Fibroblast of lung (primary cell): Measurements from ENCODE around the gene FBXW5. TPM values are rescaled to one million over a fixed set of nuclear protein-coding genes. Genes with fewer than 3 reads are reported as not detected.

Experiments
- DNase-seq, 2 donors: peaks; one replicate each; pipeline versions ENCODE4 v3.0.0 to v3.0.0-alpha.2; 2010; ENCODE audit warnings: low read depth in 2 of 2
- H2AFZ ChIP-seq: 2 replicates; pipeline ENCODE4 v1.5.1; 2012; ENCODE audit warnings: low read length, control low read depth, inconsistent platforms
- H3K27ac ChIP-seq: 2 replicates; pipeline ENCODE4 v1.5.1; 2011; ENCODE audit warnings: low read length, control low read depth; ENCODE audit not compliant: insufficient read depth
- H3K27me3 ChIP-seq: 2 replicates; pipeline ENCODE4 v1.5.1; 2011; ENCODE audit warnings: mild to moderate bottlenecking, low read length; ENCODE audit not compliant: control insufficient read depth, insufficient read depth
- H3K36me3 ChIP-seq: 2 replicates; pipeline ENCODE4 v1.5.1; 2011; ENCODE audit warnings: low read length; ENCODE audit not compliant: control insufficient read depth, insufficient read depth
- H3K4me1 ChIP-seq: 2 replicates; pipeline ENCODE4 v1.5.1; 2011; ENCODE audit warnings: low read length; ENCODE audit not compliant: control insufficient read depth, insufficient read depth; ENCODE audit errors: extremely low read depth
- H3K4me2 ChIP-seq: 2 replicates; pipeline ENCODE4 v1.5.1; 2011; ENCODE audit warnings: low read length, control low read depth; ENCODE audit not compliant: insufficient read depth; ENCODE audit errors: extremely low read depth
- H3K4me3 ChIP-seq, 4 experiments: fragments of 200-600 bp in 1 of 4; sonication (generic) in 1 of 4; replicated peaks in 1 of 4; 2 replicates each; pipeline ENCODE4 v1.5.1; 2011 to 2016; ENCODE audit warnings: low read length in 4 of 4, low read depth in 3 of 4, mild to moderate bottlenecking in 3 of 4, control low read depth in 2 of 4, inconsistent platforms in 1 of 4, mixed read lengths in 1 of 4; ENCODE audit not compliant: insufficient read depth in 1 of 4; ENCODE audit errors: control extremely low read depth in 1 of 4
- H3K79me2 ChIP-seq: 2 replicates; pipeline ENCODE4 v1.5.1; 2012; ENCODE audit warnings: mild to moderate bottlenecking, low read length, inconsistent platforms; ENCODE audit not compliant: control insufficient read depth, insufficient read depth
- H3K9ac ChIP-seq: 2 replicates; pipeline ENCODE4 v1.5.1; 2011; ENCODE audit warnings: mild to moderate bottlenecking, low read length, control low read depth; ENCODE audit not compliant: insufficient read depth
- H3K9me3 ChIP-seq: 2 replicates; pipeline ENCODE4 v1.5.1; 2012; ENCODE audit warnings: low read depth, low read length; ENCODE audit not compliant: control insufficient read depth, insufficient read depth
- H4K20me1 ChIP-seq: 2 replicates; pipeline ENCODE4 v1.5.1; 2011; ENCODE audit warnings: low read length; ENCODE audit not compliant: control insufficient read depth, insufficient read depth; ENCODE audit errors: extremely low read depth
- CTCF ChIP-seq, 2 donors: IDR thresholded peaks in 1 of 2; conservative IDR thresholded peaks in 1 of 2; 1 replicate in 1 of 2; 2 replicates in 1 of 2; pipeline ENCODE4 v1.5.1; 2011 to 2012; ENCODE audit warnings: low read length in 2 of 2, control low read depth in 1 of 2, inconsistent platforms in 1 of 2, low read depth in 1 of 2, mild to moderate bottlenecking in 1 of 2
- EZH2 ChIP-seq: IDR thresholded peaks from 2 replicates; pipeline ENCODE4 v1.5.1; 2012; ENCODE audit warnings: low read length, control low read depth, mild to moderate bottlenecking; ENCODE audit errors: missing control alignments
- polyA plus RNA-seq, 2 donors: library from polyadenylated mRNA; depleted of rRNA in 1 of 2; stranded (reverse) in 1 of 2; unstranded in 1 of 2; fragments of >200 nt; gene quantifications; 2 replicates each; pipeline ENCODE4 v1.2.1, GENCODE V29; 2011 to 2012; ENCODE audit warnings: missing spikeins in 1 of 2
- total RNA-seq: library from RNA; depleted of rRNA; stranded (reverse); fragments of >200 nt; gene quantifications from 2 replicates; pipeline ENCODE4 v1.2.1, GENCODE V29; 2014

FBXW5 gene
- total and polyA plus RNA-seq, 2 donors (not counting 1 experiment from before 2014, with no cell fraction given), result 31.3 to 166 TPM

- Histone ChIP-seq H3K4me1 (no peaks in the 10 kb centered on the region), H3K27ac (no peak overlapping the region), H3K36me3 (no peaks in the 10 kb centered on the region), H3K9me3 (no peaks in the 10 kb centered on the region), H3K4me2 (no peak overlapping the region), H3K27me3 (no peaks in the 10 kb centered on the region), H4K20me1 (no peaks in the 10 kb centered on the region), H3K79me2 (no peaks in the 10 kb centered on the region), H2AFZ (no peak overlapping the region), H3K4me3 (no peak overlapping the region), H3K9ac (no peak overlapping the region)
- DNase-seq, result no peak
- TF ChIP-seq CTCF (conservative IDR thresholded peaks at IDR 0.05 in 1 of 2, IDR thresholded peaks at IDR 0.05 in 1 of 2; ENCODE audit: low read depth in 1 of 2, low read length in 2 of 2) (no peak), EZH2 (no peak)
These were observed 14.6 kb upstream of the FBXW5 start for GRCh38 chr9:136958898-136959850.

- Histone ChIP-seq H3K4me2 (no peak overlapping the region), H3K4me1 (no peaks in the 10 kb centered on the region), H3K27me3 (no peaks in the 10 kb centered on the region), H3K9ac (no peak overlapping the region), H3K36me3 (no peaks in the 10 kb centered on the region), H3K79me2 (no peaks in the 10 kb centered on the region), H2AFZ (no peak overlapping the region), H3K4me3 (no peak overlapping the region), H3K27ac (no peak overlapping the region), H3K9me3 (no peaks in the 10 kb centered on the region), H4K20me1 (no peaks in the 10 kb centered on the region)
- no peak for DNase-seq
- TF ChIP-seq EZH2, result no peak
- TF ChIP-seq CTCF (conservative IDR thresholded peaks at IDR 0.05 in 1 of 2, IDR thresholded peaks at IDR 0.05 in 1 of 2; ENCODE audit: low read depth in 1 of 2, low read length in 2 of 2), result no peak
These were observed 13.9 kb upstream of the FBXW5 start for GRCh38 chr9:136958473-136958872.

GRCh38 chr9:136957901-136958300 is 13.4 kb upstream of the FBXW5 start:
- Histone ChIP-seq H3K4me3 (no peak overlapping the region), H3K36me3 (no peaks in the 10 kb centered on the region), H3K9me3 (no peaks in the 10 kb centered on the region), H3K4me2 (no peak overlapping the region), H4K20me1 (no peaks in the 10 kb centered on the region), H2AFZ (no peak overlapping the region), H3K27me3 (no peaks in the 10 kb centered on the region), H3K27ac (no peak overlapping the region), H3K4me1 (no peaks in the 10 kb centered on the region), H3K79me2 (no peaks in the 10 kb centered on the region), H3K9ac (no peak overlapping the region)
- TF ChIP-seq EZH2, result no peak
- no peak for DNase-seq
